Lower lobe of right lung (tissue), 2 donors: Measurements from ENCODE around the gene TBX3. TPM values are rescaled to one million over a fixed set of nuclear protein-coding genes. Genes with fewer than 3 reads are reported as not detected.
"Not testable (repeated sequence)": the region's sequence is repeated elsewhere in the genome, so short reads cannot be mapped to it uniquely, and the experiment has no call there.

Source experiments
- ATAC-seq, 2 donors: fragments of 200-7000 bp; cut with Tn5 transposase; one replicate each; pipeline ENCODE4 v1.9.1; 2020 to 2022; ENCODE audit warnings: mild to moderate bottlenecking in 2 of 2, moderate library complexity in 2 of 2
- DNase-seq: peaks from one replicate; pipeline ENCODE4 v3.0.0-alpha.2; 2020
- H3K27ac ChIP-seq: fragments of 200-600 bp; one replicate; pipeline ENCODE4 v1.8.0; 2022
- H3K27me3 ChIP-seq: fragments of 200-600 bp; one replicate; pipeline ENCODE4 v1.8.0; 2022; ENCODE audit warnings: low read depth
- H3K36me3 ChIP-seq: fragments of 200-600 bp; one replicate; pipeline ENCODE4 v1.8.0; 2022; ENCODE audit warnings: mild to moderate bottlenecking
- H3K4me1 ChIP-seq: fragments of 200-600 bp; one replicate; pipeline ENCODE4 v1.8.0; 2022
- H3K4me3 ChIP-seq: fragments of 200-600 bp; one replicate; pipeline ENCODE4 v1.8.0; 2022; ENCODE audit warnings: mild to moderate bottlenecking
- H3K9me3 ChIP-seq: fragments of 200-600 bp; one replicate; pipeline ENCODE4 v1.8.0; 2022
- CTCF ChIP-seq: fragments of 200-600 bp; IDR thresholded peaks from one replicate; pipeline ENCODE4 v1.8.0; 2022; ENCODE audit warnings: antibody characterized with exemption, mild to moderate bottlenecking
- intact Hi-C: fragments of 100-400 bp; cut with DNase I; formaldehyde crosslinking; loops from one replicate; pipeline ENCODE4 v1.11.0; 2022
- total RNA-seq: library from RNA; stranded (reverse); fragmentation: NEBNext Ultra II Directional; extraction: Animal tissue kit (Norgen Biotek cat#: 25700); gene quantifications from one replicate; pipeline ENCODE4 v1.2.1, GENCODE V29; 2021
- donor health status: DM: no; HTN: yes; CAD: no; lungs with severe emphysema.

The TBX3 gene
- total RNA-seq, 1 donor from 2014 or later = 50.9 TPM

DNA sequence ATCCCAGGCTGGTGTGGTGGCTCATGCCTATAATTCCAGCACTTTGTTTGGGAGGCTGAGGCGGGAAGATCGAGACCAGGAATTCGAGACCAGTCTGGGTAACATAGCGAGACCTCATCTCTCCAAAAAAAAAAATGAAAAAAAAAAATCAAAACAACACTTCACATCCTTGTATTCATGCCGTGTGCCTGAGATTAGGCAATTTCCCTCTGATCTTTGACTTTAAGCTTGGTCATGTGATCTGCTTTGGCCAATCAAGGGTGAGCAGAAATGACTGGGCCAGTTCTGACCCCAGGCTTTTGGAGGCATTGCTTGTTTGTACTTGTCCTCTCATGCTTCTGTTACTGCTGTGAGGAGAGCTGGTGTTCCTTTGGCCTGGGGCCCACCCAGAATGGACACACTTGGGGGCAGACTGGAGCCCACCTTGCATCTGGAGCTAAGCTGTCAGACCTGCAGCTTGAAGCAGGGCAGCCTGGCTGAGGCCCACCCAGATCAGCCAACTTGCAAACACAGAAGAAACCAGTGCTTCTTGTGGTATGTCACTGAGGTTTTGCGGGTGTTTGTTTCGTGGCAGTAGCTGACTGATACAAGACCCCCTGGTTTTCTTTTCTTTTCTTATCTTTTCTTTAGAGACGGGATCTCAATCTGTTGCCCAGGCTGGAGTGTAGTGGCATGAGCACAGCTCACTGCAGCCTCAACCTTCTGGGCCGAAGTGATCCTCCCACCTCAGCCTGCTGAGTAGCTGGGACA is 29.7 kb upstream of the TBX3 start:
- no peaks in the 10 kb centered on the region for H3K4me1 ChIP-seq
- no peak overlapping the region for H3K27ac ChIP-seq
- H3K36me3 ChIP-seq = no peaks in the 10 kb centered on the region
- intact Hi-C loops = no loop called here
- no peak overlapping the region for H3K4me3 ChIP-seq
- no peak for TF ChIP-seq CTCF
- no peak for ATAC-seq
- no peak for DNase-seq
- peaks cover 9% of the 10 kb centered on the region for H3K27me3 ChIP-seq
- H3K9me3 ChIP-seq = peaks cover 8% of the 10 kb centered on the region

- Histone ChIP-seq H3K27me3 (peaks cover 9% of the 10 kb centered on the region), H3K4me3 (no peak overlapping the region), H3K9me3 (peaks cover 8% of the 10 kb centered on the region), H3K4me1 (no peaks in the 10 kb centered on the region), H3K27ac (no peak overlapping the region), H3K36me3 (no peaks in the 10 kb centered on the region)
- TF ChIP-seq CTCF = no peak
- ATAC-seq (no peak), DNase-seq (no peak)
- intact Hi-C loops = no loop called here
These were observed 27.7 kb upstream of the TBX3 start for GRCh38 chr12:114711689-114712152.

DNA sequence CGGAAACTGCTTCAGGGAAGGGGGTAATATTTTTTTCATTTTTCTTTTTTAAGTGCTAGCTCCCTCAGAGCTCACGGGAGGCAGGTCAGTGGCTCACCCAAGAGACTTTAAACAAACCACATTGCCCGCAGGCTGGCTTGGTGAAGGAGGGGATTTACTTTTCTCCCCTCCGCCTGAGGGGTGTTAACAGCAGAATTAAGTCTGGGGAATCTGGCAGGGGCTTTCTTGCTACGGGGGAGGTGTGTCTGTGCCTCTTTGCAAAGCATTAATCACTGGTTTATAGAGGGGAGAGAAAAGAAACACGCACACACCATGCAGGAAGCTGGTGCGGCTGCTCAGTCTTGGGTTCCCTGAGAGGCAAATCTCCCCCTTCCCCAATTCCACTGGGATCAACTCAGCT is 26.2 kb upstream of the TBX3 start:
- no peak for TF ChIP-seq CTCF
- DNase-seq = no peak
- Histone ChIP-seq H3K27me3 (peaks cover 9% of the 10 kb centered on the region), H3K4me3 (no peak overlapping the region), H3K36me3 (no peaks in the 10 kb centered on the region), H3K9me3 (peaks cover 8% of the 10 kb centered on the region), H3K4me1 (no peaks in the 10 kb centered on the region), H3K27ac (no peak overlapping the region)
- ATAC-seq = no peak
- intact Hi-C loops = no loop called here

GRCh38 chr12:114709112-114709511 is 25.1 kb upstream of the TBX3 start:
- H3K36me3 ChIP-seq = no peaks in the 10 kb centered on the region
- ATAC-seq = no peak
- H3K27me3 ChIP-seq = peaks cover 9% of the 10 kb centered on the region
- no peak for DNase-seq
- TF ChIP-seq CTCF = no peak
- no peak overlapping the region for H3K4me3 ChIP-seq
- no peak overlapping the region for H3K27ac ChIP-seq
- peaks cover 6% of the 10 kb centered on the region for H3K9me3 ChIP-seq
- H3K4me1 ChIP-seq = no peaks in the 10 kb centered on the region
- intact Hi-C loops = no loop called here

GRCh38 chr12:114708598-114708997 is 24.6 kb upstream of the TBX3 start:
- H3K4me1 ChIP-seq, H3K9me3 ChIP-seq, ATAC-seq, H3K36me3 ChIP-seq, DNase-seq, H3K27ac ChIP-seq, H3K4me3 ChIP-seq, intact Hi-C loops, H3K27me3 ChIP-seq: not testable (repeated sequence)

GRCh38 chr12:114704096-114704495 is 20.1 kb upstream of the TBX3 start:
- DNase-seq (no peak), ATAC-seq (no peak)
- no peak overlapping the region for H3K4me3 ChIP-seq
- peaks cover 35% of the 10 kb centered on the region for H3K27me3 ChIP-seq
- H3K27ac ChIP-seq = no peak overlapping the region
- intact Hi-C loops = no loop called here
- H3K36me3 ChIP-seq = no peaks in the 10 kb centered on the region
- H3K9me3 ChIP-seq = no peaks in the 10 kb centered on the region
- H3K4me1 ChIP-seq = no peaks in the 10 kb centered on the region
- no peak for TF ChIP-seq CTCF
